IMR-90 (cell line): ENCODE data around the gene VSX2.

Experiments used
- CHD1 ChIP-seq: IDR thresholded peaks from 2 replicates; pipeline ENCODE4 v1.6.1; 2012; ENCODE audit warnings: low read depth, low read length, improper control_type of control experiment
- TF ChIP-seq, protein P1 (sequence below): conservative IDR thresholded peaks from 2 replicates; pipeline ENCODE4 v1.5.1; 2012; ENCODE audit warnings: mild to moderate bottlenecking, low read depth, low read length, improper control_type of control experiment

DNA sequence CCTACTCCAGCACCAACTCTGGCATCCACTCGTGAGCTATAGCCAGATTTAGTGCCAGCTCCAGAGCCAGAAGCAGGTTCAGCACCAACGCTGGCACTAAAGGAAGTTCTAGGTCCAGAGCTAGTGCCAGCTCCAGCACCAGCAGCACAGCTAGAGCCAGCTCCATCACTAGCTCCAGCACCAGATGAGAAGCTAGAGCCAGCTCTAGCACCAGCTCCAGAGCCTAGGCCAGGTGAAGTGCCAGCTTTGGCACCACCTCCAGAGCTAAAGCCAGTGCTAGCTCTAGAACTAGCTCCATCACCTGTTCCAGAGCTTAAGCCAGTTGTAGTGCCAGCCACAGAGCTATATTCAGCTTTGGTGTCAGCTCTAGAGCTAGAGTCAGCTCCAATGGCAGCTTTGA, 38.8 kb downstream of the VSX2 start:
- TF ChIP-seq, protein P1, sequence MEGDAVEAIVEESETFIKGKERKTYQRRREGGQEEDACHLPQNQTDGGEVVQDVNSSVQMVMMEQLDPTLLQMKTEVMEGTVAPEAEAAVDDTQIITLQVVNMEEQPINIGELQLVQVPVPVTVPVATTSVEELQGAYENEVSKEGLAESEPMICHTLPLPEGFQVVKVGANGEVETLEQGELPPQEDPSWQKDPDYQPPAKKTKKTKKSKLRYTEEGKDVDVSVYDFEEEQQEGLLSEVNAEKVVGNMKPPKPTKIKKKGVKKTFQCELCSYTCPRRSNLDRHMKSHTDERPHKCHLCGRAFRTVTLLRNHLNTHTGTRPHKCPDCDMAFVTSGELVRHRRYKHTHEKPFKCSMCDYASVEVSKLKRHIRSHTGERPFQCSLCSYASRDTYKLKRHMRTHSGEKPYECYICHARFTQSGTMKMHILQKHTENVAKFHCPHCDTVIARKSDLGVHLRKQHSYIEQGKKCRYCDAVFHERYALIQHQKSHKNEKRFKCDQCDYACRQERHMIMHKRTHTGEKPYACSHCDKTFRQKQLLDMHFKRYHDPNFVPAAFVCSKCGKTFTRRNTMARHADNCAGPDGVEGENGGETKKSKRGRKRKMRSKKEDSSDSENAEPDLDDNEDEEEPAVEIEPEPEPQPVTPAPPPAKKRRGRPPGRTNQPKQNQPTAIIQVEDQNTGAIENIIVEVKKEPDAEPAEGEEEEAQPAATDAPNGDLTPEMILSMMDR: no peak
- TF ChIP-seq CHD1: no peak
